GM10266 (cell line): ENCODE data around the gene R3HDM1.

Source experiments
- DNase-seq: peaks from one replicate; pipeline ENCODE4 v3.0.0; 2012; ENCODE audit errors: extremely low spot score
- TF ChIP-seq, protein P1 (sequence below): IDR thresholded peaks from 2 replicates; pipeline ENCODE4 v1.5.1; 2012; ENCODE audit warnings: mild to moderate bottlenecking, low read depth; ENCODE audit not compliant: control insufficient read depth, insufficient read depth; ENCODE audit errors: missing control alignments

The R3HDM1 gene

DNA sequence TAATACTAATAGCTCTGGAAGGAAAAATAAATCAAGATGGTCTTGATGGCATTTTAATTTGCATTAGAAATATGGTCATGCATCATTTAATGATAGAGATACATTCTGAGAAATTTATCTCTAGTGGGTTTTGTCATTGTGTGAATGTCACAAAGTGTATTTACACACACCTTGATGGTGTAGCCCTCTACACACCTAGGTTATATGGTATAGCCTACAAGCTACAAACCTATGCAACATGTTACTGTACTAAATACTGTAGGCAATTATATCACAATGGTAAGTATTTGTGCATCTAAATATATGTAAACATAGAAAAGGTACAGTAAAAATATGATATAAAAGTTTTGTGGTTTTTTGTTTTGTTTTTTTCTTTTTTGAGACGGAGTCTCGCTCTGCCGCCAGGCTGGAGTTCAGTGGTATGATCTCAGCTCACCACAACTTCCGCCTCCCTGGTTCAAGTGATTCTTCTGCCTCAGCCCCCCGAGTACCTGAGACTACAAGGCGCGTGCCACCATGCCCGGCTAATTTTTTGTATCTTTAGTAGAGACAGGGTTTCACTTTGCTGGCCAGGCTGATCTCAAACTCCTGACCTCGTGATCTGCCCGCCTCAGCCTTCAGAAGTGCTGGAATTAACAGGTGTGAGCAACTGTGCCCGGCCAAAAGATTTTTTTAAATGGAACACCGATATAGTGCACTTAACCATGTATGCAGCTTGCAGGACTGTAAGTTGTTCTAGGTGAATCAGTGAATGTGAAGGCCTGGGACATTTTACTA is 126.7 kb downstream of the R3HDM1 start:
- DNase-seq: no peak

DNA sequence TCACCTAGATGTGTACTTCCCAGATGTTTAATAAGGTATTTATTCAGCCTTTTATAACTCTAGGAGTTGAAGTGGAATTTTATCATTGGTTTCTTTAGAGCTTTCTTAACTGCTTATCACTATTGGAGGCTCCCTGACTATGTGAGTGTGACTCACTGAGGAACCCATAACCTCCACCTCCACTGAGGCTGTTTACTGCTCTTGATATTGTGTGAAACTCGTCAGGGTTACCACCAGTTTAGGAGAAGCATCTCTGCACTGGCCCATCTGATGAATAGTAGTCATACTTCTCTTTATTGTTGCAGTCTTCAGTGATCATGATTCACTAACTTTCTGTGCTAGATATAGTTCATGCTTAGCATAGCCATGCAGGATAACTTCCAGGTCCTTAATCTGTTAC is 130.8 kb downstream of the R3HDM1 start:
- no peak for DNase-seq
- TF ChIP-seq, protein P1, sequence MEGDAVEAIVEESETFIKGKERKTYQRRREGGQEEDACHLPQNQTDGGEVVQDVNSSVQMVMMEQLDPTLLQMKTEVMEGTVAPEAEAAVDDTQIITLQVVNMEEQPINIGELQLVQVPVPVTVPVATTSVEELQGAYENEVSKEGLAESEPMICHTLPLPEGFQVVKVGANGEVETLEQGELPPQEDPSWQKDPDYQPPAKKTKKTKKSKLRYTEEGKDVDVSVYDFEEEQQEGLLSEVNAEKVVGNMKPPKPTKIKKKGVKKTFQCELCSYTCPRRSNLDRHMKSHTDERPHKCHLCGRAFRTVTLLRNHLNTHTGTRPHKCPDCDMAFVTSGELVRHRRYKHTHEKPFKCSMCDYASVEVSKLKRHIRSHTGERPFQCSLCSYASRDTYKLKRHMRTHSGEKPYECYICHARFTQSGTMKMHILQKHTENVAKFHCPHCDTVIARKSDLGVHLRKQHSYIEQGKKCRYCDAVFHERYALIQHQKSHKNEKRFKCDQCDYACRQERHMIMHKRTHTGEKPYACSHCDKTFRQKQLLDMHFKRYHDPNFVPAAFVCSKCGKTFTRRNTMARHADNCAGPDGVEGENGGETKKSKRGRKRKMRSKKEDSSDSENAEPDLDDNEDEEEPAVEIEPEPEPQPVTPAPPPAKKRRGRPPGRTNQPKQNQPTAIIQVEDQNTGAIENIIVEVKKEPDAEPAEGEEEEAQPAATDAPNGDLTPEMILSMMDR: no peak

More for the DNA sequence above, 126.7 kb downstream of the R3HDM1 start:
- TF ChIP-seq, protein P1: no peak

DNA sequence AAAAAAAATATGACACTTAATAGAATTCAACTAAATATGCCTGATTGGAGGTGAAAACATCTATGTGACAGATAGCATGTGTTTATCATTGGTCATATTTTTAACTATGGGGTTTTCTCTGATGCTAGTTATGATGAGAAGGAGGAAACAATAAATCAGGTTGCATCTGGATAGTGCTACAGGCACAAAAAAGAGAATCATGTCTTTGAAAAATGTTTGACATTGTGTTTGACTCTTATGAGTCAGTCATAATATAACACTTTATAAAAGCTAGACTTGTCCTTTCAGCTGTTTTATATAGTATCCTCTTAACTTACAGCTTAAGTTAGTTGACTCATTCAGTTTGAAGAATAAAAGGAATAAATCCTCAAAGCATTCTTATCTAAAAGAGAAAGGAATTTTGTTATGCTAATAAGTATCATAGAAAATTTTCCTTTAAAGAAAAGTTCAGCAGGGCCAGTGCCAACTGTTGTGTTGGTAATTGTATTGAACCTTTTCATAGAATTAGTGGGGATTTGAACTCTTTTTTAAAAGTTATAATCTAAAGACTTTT is 131.9 kb downstream of the R3HDM1 start:
- DNase-seq: no peak
- TF ChIP-seq, protein P1: no peak

DNA sequence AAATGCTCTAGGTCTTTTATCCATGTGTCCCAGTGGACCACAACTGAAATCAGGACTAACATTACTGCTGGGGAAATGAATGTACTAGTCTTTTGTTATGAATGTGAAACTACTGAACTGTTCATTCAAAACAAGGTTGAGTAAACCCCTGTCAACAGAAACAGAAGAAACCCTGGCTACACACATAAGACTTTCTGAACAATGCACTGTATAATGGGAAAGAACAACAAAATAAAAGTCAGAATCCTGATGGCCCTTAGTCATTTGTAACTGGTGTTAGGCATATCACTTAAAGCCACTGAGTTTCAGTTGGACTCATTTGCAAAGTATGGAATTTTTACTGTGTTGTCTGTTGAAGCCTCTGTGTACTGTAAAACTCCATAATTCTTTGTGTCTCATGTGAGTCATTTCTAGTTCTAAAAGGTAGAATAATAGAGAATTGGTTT is 133.4 kb downstream of the R3HDM1 start:
- peak; percentile 15 for DNase-seq
- TF ChIP-seq, protein P1: no peak

DNA sequence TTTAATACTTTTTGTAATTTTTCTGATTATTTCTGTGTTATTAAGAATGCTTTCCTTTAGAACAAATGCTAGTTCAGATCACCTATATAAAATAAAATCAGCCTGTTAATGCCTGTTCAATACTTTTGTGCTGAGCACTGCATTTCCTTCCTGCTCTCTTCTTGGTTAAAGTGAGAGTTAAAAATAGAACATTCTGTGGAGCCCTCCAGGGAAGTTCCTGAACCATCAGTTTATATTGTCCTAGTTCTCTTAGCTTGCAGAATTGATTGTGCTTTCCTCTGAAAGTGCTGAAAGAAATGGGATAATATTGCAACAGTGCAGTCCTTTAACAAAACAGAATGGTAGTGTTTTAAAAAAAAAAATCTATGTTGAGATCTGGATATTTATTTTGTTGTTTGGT is 135.8 kb downstream of the R3HDM1 start:
- DNase-seq: no peak
- TF ChIP-seq, protein P1: no peak

DNA sequence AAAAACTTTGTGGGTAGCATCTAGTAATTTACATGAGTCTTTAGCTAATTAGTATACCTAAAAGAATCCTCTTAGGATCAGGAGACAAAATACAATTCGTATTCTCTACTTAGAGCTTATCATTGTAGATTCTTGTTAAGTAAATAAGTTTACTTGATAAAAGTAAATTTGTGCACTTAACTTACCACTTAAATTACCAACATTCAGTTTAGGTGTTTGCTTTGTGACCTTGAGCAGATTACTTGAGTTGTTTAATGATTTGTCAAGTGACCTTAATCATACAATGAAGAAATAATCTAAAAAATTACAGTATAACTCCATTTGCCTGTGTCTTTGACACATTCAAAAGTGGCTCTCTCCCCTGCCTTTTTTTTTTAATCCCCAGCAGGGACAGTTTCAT is 143.2 kb downstream of the R3HDM1 start:
- DNase-seq: no peak
- TF ChIP-seq, protein P1: no peak

DNA sequence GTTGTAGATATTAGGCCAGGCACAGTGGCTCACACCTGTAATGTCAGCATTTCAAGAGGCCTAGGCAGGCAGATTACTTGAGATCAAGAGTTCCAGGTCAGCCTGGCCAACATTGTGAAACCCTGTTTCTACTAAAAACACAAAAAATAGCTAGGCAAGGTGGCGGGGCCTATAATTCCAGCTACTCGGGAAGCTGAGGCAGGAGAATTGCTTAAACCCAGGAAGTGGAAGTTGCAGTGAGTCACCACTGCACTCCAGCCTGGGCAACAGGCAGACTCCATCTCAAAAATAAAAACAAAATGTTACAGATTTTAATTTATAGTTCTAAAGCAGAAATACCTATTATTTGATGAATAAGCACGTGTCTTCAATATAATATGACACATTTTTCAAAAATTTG is 144.7 kb downstream of the R3HDM1 start:
- DNase-seq: no peak
- TF ChIP-seq, protein P1: no peak
